ENCODE data around the gene COL27A1. TPM values are rescaled to one million over a fixed set of nuclear protein-coding genes. Genes with fewer than 3 reads are reported as not detected.

Gene COL27A1
- polyA plus RNA-seq, 1 of the 3 experiments (the other 2 are of a cell fraction) = 8.7 TPM

- no peaks in the 10 kb centered on the region for H3K79me2 ChIP-seq (ENCODE audit: insufficient read depth)
- H4K20me1 ChIP-seq (ENCODE audit: insufficient read depth) = no peaks in the 10 kb centered on the region
- H3K27ac ChIP-seq (ENCODE audit: low read depth in 2 of 2, low read length in 1 of 2) = no peak overlapping the region
- no peaks in the 10 kb centered on the region for H3K36me3 ChIP-seq (replicated peaks in 1 of 2; ENCODE audit: control insufficient read depth in 1 of 2, insufficient read depth in 2 of 2, low read length in 1 of 2)
- TF ChIP-seq NFIC (IDR thresholded peaks at IDR 0.05; ENCODE audit: borderline replicate concordance) (no peak), USF1 (IDR thresholded peaks at IDR 0.05; ENCODE audit: borderline replicate concordance, low read depth) (no peak), GABPA (IDR thresholded peaks at IDR 0.05; ENCODE audit: low read depth) (no peak), CTCF (IDR thresholded peaks at IDR 0.05) (no peak), GATA2 (CRISPR knock-in tag; IDR thresholded peaks at IDR 0.05) (no peak), JUND (IDR thresholded peaks at IDR 0.05) (no peak)
- CTCF ChIA-PET = interaction anchor here (0.6 to 16.3 kb wide), 8 partner anchors 9 to 294 kb away, joined by 3 to 186 read pairs (median 60); partner anchors contain the start of gene COL27A1
- no peaks in the 10 kb centered on the region for H3K4me1 ChIP-seq (ENCODE audit: control insufficient read depth in 1 of 2, insufficient read depth in 2 of 2, low read depth in 1 of 2, low read length in 1 of 2)
- H3K9me2 ChIP-seq = no peaks in the 10 kb centered on the region
- POLR2A ChIA-PET = no interaction called here
- no peaks in the 10 kb centered on the region for H3K27me3 ChIP-seq (ENCODE audit: insufficient read depth)
- DNase-seq = no peak
- H3K9ac ChIP-seq = no peak overlapping the region
- H3K4me3 ChIP-seq (ENCODE audit: low read depth in 2 of 2, low read length in 1 of 2) = no peak overlapping the region
- no peak overlapping the region for H3K4me2 ChIP-seq
- H3F3A ChIP-seq (replicated peaks; ENCODE audit: insufficient read depth) = no peaks in the 10 kb centered on the region
- no peak overlapping the region for H2AFZ ChIP-seq (ENCODE audit: low read depth)
- WGBS (ENCODE audit: low lambda C conversion rate) = 98% methylated on average over 7 of the region's 9 CpGs
- H3K9me3 ChIP-seq = no peaks in the 10 kb centered on the region
Measured at GRCh38 chr9:114269023-114269422, 113.7 kb downstream of the COL27A1 start.

GRCh38 chr9:114270120-114270975, 115.0 kb downstream of the COL27A1 start:
- Histone ChIP-seq H3K4me3 (ENCODE audit: low read depth in 2 of 2, low read length in 1 of 2) (no peak overlapping the region), H3K4me1 (ENCODE audit: control insufficient read depth in 1 of 2, insufficient read depth in 2 of 2, low read depth in 1 of 2, low read length in 1 of 2) (no peaks in the 10 kb centered on the region), H3F3A (replicated peaks; ENCODE audit: insufficient read depth) (no peaks in the 10 kb centered on the region), H2AFZ (ENCODE audit: low read depth) (no peak overlapping the region), H3K27ac (ENCODE audit: low read depth in 2 of 2, low read length in 1 of 2) (no peak overlapping the region), H3K36me3 (replicated peaks in 1 of 2; ENCODE audit: control insufficient read depth in 1 of 2, insufficient read depth in 2 of 2, low read length in 1 of 2) (no peaks in the 10 kb centered on the region), H3K79me2 (ENCODE audit: insufficient read depth) (no peaks in the 10 kb centered on the region), H3K9ac (no peak overlapping the region), H4K20me1 (ENCODE audit: insufficient read depth) (no peaks in the 10 kb centered on the region), H3K4me2 (no peak overlapping the region), H3K9me3 (no peaks in the 10 kb centered on the region), H3K9me2 (no peaks in the 10 kb centered on the region), H3K27me3 (ENCODE audit: insufficient read depth) (no peaks in the 10 kb centered on the region)
- no peak for DNase-seq
- POLR2A ChIA-PET = no interaction called here
- WGBS (ENCODE audit: low lambda C conversion rate) = 76% methylated on average over 8 of the region's 8 CpGs
- CTCF ChIA-PET = interaction anchor here (0.9 to 16.3 kb wide), 14 partner anchors 10 to 188 kb away, joined by 3 to 186 read pairs (median 6); partner anchors contain the start of gene COL27A1
- TF ChIP-seq RCOR1 (IDR thresholded peaks at IDR 0.05; ENCODE audit: low read length) (no peak), CHD2 (IDR thresholded peaks at IDR 0.05; ENCODE audit: low read length, partially characterized antibody) (no peak), USF1 (IDR thresholded peaks at IDR 0.05; ENCODE audit: borderline replicate concordance, low read depth) (no peak), USF2 (IDR thresholded peaks at IDR 0.05; ENCODE audit: borderline replicate concordance, low read depth, low read length) (no peak), SMC3 (IDR thresholded peaks at IDR 0.05; ENCODE audit: low read depth, low read length) (no peak), EZH2phosphoT487 (IDR thresholded peaks at IDR 0.05; ENCODE audit: borderline replicate concordance, low read depth) (no peak), FOXJ3 (CRISPR knock-in tag; IDR thresholded peaks at IDR 0.05) (no peak), ELF1 (IDR thresholded peaks at IDR 0.05) (no peak), REST (IDR thresholded peaks at IDR 0.05; ENCODE audit: low read depth, low read length) (no peak), SIN3A (IDR thresholded peaks at IDR 0.05; ENCODE audit: borderline replicate concordance, low read depth, low read length) (no peak), FOXM1 (IDR thresholded peaks at IDR 0.05; ENCODE audit: low read depth) (no peak), NRF1 (IDR thresholded peaks at IDR 0.05; ENCODE audit: low read depth, low read length) (no peak)
